GM10847 (cell line): Measurements from ENCODE around the gene SERPINA6.

Experiments used
- POLR2A ChIP-seq: IDR thresholded peaks from 2 replicates; pipeline ENCODE4 v1.6.1; 2011; ENCODE audit not compliant: insufficient read length; ENCODE audit errors: extremely low read depth

Gene SERPINA6

GRCh38 chr14:94360945-94361565 lies 37.9 kb upstream of the SERPINA6 start:
- TF ChIP-seq POLR2A = no peak

- no peak for TF ChIP-seq POLR2A
Measured at GRCh38 chr14:94357166-94357565, 34.0 kb upstream of the SERPINA6 start.

- no peak for TF ChIP-seq POLR2A
Measured at GRCh38 chr14:94356379-94357056, 33.4 kb upstream of the SERPINA6 start.

- TF ChIP-seq POLR2A = no peak
Measured at GRCh38 chr14:94355191-94355794, 32.2 kb upstream of the SERPINA6 start.

GRCh38 chr14:94354638-94355185 lies 31.6 kb upstream of the SERPINA6 start:
- no peak for TF ChIP-seq POLR2A

- TF ChIP-seq POLR2A = no peak
Measured at GRCh38 chr14:94349276-94349675, 26.1 kb upstream of the SERPINA6 start.

GRCh38 chr14:94348836-94349235 lies 25.7 kb upstream of the SERPINA6 start:
- TF ChIP-seq POLR2A = no peak

GRCh38 chr14:94346841-94347240 lies 23.7 kb upstream of the SERPINA6 start:
- TF ChIP-seq POLR2A = no peak

GRCh38 chr14:94345344-94346064 lies 22.4 kb upstream of the SERPINA6 start:
- no peak for TF ChIP-seq POLR2A

- TF ChIP-seq POLR2A = no peak
Measured at GRCh38 chr14:94344389-94344788, 21.3 kb upstream of the SERPINA6 start.

- TF ChIP-seq POLR2A = no peak
Measured at GRCh38 chr14:94343238-94344005, 20.3 kb upstream of the SERPINA6 start.

- TF ChIP-seq POLR2A = no peak
Measured at GRCh38 chr14:94342334-94342934, 19.3 kb upstream of the SERPINA6 start.

- TF ChIP-seq POLR2A = no peak
Measured at GRCh38 chr14:94341656-94342333, 18.7 kb upstream of the SERPINA6 start.

GRCh38 chr14:94340533-94340932 lies 17.4 kb upstream of the SERPINA6 start:
- TF ChIP-seq POLR2A = no peak
